GM18519 (cell line): ENCODE data around the gene KIF1B.
A peak's percentile ranks its signal among the peaks of the same experiment; 100 is the strongest.
"Not testable (repeated sequence)": the region's sequence is repeated elsewhere in the genome, so short reads cannot be mapped to it uniquely, and the experiment has no call there.

Experiments
- ATAC-seq: cut with Tn5 transposase; IDR thresholded peaks from one replicate; pipeline ENCODE4 v1.9.1; 2021; ENCODE audit warnings: mild to moderate bottlenecking, moderate library complexity; ENCODE audit not compliant: unreplicated experiment, low FRiP score

The KIF1B gene

DNA sequence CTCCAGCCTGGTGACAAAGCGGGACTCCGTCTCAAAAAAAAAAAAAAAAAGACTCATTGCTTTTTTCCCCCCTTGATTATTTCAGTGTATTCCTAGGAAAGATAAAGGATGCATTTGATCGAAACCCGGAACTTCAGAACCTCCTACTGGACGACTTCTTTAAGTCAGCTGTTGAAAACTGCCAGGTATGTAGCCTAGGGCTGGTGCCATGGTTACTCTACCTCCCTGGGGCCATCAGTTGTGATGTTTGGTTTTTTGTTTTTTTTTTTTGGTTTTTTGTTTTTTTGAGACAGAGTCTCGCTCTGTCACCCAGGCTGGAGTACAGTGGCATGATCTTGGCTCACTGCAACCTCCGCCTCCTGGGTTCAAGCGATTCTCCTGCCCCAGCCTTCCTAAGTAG lies 208.4 kb downstream of the KIF1B start:
- not testable (repeated sequence) for ATAC-seq

DNA sequence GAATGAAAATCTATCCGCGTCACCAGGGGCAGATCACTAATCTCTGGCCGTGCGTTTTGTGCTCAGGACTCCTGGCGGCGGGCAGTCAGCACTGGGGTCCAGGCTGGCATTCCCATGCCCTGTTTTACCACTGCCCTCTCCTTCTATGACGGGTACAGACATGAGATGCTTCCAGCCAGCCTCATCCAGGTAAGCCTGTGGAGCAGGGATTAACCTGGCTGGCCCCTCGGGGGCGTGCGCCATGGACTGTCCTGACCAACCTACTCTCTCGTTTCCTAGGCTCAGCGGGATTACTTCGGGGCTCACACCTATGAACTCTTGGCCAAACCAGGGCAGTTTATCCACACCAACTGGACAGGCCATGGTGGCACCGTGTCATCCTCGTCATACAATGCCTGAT lies 209.0 kb downstream of the KIF1B start:
- ATAC-seq, result no peak

DNA sequence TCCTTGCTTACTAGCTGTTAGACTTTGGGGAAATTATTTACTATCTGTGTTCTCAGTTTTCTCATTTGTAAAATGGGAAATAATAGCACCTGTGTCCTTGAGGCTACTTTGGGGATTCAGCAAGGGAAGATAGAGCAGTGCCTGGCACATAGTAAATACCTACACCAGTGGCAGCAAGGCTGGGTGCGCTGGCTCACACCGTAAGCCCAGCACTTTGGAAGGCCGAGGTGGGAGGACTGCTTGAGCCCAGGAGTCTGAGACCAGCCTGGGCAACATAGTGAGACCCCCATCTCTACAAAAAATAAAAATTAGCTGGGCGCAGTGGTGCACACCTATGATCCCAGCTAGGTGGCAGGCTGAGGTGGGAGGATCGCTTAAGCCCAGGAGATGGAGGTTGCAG lies 211.3 kb downstream of the KIF1B start:
- no peak for ATAC-seq

GRCh38 chr1:10424034-10424433 lies 213.7 kb downstream of the KIF1B start:
- ATAC-seq, result no peak

- no peak for ATAC-seq
These were observed 214.3 kb downstream of the KIF1B start for GRCh38 chr1:10424651-10425050.

- ATAC-seq, result not testable (repeated sequence)
These were observed 215.6 kb downstream of the KIF1B start for GRCh38 chr1:10425826-10426534.

GRCh38 chr1:10426535-10426848 lies 216.1 kb downstream of the KIF1B start:
- not testable (repeated sequence) for ATAC-seq

DNA sequence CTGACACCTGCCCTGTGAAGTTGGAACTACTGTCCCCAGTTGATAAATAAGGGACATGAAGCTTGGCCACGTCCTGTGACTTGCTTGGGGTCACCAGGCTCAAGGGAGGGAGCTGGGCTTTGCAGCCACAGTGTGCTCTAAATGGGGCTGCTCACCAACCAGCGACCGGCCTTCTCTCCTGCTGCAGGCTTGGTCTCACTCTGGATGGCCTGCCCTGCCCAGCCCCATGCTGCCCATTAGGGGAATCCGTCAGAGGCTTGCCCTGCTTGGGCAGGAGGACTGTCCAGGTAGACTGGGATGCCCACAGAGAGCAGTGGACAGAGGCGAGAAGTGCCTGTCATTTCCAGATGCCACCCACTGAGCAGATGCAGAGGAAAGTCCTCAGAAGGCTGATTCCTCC lies 218.6 kb downstream of the KIF1B start:
- no peak for ATAC-seq

GRCh38 chr1:10429868-10430215 lies 219.5 kb downstream of the KIF1B start:
- ATAC-seq, result no peak

DNA sequence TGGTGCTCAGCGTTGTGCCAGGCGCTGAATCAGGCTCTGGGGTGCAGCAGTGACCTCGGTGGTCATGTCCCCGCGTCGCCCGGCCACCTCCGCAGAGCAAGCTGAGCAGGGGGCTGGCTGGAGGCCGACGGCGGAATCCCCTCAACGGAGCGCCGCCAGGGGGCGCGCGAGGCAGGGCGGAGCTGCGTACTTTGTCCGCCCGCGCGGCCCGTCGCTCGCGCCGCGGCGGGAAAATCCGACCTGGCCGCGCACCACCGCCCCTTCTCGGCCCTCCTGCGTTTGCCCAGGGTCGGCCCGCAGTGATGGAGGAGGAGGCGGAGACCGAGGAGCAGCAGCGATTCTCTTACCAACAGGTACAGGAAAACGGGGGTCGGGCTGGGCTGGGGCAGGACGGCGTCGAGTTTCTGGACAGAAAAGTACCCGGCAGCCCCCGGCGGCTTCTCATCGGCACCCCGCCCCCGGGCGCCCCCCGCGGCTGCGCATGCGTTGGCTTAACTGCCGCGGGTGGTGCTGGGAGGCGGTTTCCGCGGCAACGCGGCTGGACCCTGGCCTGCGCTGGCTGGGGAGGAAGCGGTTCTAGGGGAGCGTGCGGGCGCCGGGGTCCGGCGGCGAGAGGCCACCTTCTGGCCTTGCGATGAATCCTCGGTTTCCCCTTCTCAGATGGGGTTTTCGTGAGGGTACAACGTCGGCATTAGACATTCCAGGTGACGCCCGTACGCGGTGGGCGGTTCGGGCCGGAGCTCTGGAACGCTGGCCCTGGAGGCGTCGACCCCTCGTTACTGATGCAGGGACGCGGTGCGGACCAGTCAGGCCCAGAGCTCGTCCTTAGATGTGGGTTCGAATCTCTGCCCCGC lies 220.1 kb downstream of the KIF1B start, which contains the start of gene CENPS:
CENPS (plus strand) TSS at position 218 of the 854 bp plus-strand sequence; CDS start at position 303, 85 bp downstream.
- peak; percentile 63 for ATAC-seq
